GM21390 (cell line): Measurements from ENCODE around the gene OTUB2.
"Not testable (repeated sequence)": the region's sequence is repeated elsewhere in the genome, so short reads cannot be mapped to it uniquely, and the experiment has no call there.

Experiments
- ATAC-seq: cut with Tn5 transposase; IDR thresholded peaks from one replicate; pipeline ENCODE4 v1.9.1; 2021; ENCODE audit not compliant: unreplicated experiment

The OTUB2 gene

DNA sequence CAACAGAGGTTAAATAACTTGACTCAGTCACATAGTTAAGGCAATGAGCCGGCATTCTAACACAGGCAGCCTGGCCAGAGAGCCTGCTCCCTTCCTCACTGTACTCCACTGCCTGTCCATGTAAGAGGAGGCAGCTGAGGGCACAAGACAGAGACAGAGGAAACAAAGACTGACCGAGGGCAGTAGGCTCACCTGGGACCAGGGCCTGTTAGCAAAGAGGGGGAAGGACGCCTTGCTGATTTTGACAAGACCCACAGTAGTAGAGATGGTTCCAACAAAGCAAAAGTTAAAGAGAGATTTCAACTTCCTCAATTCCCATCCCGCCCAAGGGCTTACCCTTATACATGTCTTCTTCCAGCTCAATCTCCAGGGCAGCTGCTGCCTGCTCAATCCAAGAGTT is 26.5 kb downstream of the OTUB2 start:
- ATAC-seq, result no peak

DNA sequence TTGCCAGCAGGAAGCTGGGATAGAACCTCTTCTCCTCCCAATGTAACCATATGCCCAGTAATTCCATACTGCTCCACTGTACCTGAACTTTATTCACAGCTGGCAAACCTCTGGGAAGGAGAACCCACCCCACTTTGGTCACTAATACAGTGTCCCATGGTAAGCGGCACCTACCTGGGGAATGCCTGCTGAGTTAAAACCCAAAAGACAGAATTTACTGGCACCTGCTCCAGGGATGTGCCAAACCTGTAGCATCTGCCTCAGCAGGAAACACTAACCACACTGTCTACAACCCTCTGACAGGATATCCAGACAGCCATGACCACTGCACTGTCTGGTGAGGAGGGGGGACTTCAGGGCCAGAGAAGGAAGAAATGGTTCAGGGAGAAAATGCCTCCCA is 28.3 kb downstream of the OTUB2 start:
- ATAC-seq, result no peak

DNA sequence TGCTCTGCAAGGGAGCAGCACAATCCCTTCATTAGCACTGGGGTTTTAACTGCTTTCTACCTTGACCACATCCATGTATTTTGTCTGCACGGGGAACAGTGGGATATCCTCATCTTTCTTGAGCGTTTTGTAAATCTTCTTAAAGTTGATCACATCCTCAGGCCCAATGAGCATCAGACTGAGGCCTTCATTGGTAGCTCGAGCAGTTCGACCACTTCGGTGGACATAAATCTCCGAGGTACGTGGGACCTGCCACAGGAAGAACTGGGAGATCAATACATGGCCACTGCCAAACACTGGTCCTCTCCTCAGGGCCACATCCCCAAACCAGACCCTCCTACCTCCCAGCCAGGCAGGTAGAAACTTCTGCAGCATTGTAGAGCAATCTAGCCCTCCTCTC is 28.8 kb downstream of the OTUB2 start:
- ATAC-seq, result no peak

DNA sequence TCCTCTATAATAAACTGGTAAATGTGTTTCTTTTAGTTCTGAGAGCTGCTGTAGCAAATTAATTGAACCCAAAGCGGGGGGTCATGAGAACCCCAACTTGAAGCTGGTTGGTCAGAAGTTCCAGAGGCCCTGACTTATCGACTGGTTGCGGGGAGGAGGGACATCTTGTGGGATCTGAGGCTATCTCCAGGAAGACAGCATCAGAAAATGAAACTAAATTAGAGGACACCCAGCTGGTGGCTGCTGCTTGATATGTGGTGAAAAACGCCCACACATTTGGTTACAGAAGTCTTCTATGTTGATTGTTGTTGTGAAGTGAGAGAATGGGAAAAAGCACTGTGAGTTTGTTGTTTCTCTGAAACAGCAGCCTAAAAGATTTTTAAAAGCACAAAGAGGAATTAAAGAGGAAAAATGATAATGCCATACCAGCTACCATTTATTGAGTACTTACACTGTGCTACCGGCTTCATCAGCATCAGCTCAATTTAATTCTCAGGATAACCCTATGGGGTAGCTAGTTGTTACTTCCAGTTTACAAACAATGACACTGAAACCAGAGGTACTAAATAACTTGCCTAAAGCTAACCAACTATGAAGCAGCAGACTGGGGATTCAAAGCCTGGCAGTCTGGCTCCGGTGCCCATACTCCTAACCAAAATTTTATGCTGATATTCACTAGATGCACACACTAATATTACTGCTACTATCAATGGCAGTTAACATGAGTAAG is 30.6 kb downstream of the OTUB2 start:
- peak; percentile 87 for ATAC-seq

DNA sequence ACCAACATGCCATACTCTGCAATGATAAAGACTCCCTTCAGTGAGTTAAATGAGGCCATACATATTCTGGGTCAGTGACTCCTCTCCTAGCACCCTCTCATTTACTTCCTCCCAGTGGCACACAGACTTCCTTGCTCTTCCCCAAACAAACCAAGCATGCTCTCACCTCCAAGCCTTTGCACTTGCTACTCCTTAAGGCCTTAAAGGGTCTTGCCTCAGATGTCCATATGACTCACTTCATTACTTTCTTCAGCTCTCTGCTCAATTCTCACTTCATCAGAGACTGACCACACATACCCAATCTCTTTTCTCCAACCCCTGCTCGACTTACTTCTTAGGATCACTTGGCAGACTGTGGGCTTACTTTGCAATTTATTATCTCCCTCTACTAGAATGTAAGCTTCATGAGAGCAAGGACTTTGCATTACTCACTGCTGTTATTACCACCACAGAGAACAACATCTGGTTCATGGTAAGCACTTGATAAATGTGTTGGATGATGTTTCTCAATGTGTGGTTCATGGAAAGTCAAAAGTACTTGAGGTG is 32.1 kb downstream of the OTUB2 start:
- no peak for ATAC-seq

DNA sequence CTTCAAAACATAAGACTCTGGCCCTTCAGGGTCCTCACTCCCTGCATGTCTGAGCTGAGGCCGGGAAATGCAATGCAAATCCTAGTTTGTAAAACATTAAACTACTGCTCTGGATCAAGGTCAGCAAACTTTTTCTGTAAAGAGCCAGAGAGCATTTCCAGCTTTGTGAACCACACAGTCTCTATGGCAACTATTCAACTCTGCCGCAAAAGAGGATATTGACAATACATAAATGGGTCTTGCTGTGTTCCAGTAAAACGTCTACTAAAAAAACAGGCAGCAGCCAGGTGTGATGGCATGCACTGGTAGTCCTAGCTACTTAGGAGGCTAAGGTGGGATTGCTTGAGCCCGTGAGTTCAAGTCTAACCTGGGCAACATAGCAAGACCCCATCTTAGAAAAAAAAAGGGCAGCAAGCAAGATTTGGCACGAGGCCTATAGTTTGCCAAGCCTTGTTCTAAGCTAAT is 32.6 kb downstream of the OTUB2 start:
- no peak for ATAC-seq

DNA sequence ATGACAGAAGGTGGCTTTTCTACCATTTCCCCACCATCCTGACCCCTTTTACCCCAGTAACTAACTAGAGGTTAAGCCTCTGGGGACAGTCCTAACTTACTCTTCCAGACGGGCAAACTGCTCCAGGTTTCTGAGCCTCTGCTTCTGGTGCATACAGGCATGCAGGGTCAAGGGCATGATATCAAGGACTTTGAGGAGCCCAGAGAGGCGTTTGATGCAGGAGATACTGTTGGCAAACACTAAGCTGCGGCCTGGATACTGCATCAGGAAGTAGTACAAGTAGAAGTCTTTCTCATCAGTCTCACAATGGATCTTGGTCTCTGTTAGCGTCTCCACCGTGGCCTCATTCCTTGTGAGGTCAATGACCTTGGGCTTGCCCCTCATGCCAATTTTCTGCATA is 33.9 kb downstream of the OTUB2 start:
- no peak for ATAC-seq

- no peak for ATAC-seq
Observed at GRCh38 chr14:94062344-94062940, 36.3 kb downstream of the OTUB2 start.

- no peak for ATAC-seq
Observed at GRCh38 chr14:94066089-94066676, 40.0 kb downstream of the OTUB2 start.

DNA sequence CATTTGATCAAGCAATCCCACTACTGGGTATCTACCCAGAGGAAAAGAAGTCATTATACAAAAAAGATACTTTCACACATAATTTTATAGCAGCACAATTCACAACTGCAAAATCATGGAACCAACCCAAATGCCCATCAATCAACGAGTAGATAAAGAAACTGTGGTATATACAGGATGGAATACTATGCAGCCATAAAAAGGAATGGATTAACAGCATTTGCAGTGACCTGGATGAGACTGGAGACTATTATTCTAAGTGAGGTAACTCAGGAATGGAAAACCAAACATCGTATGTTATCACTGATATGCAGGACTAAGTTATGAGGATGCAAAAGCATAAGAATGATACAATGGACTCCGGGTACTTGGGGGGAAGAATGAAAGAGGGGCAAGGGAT is 45.9 kb downstream of the OTUB2 start:
- not testable (repeated sequence) for ATAC-seq

- ATAC-seq, result no peak
Observed at GRCh38 chr14:94074534-94074933, 48.4 kb downstream of the OTUB2 start.

- no peak for ATAC-seq
Observed at GRCh38 chr14:94075008-94075407, 48.9 kb downstream of the OTUB2 start.

- ATAC-seq, result no peak
Observed at GRCh38 chr14:94077111-94077821, 51.1 kb downstream of the OTUB2 start.

- ATAC-seq, result no peak
Observed at GRCh38 chr14:94077823-94078222, 51.7 kb downstream of the OTUB2 start.

- no peak for ATAC-seq
Observed at GRCh38 chr14:94079891-94080620, 53.9 kb downstream of the OTUB2 start.

GRCh38 chr14:94080621-94081385 is 54.7 kb downstream of the OTUB2 start, which contains the start of the genes DDX24 and IFI27L1:
DDX24 (minus strand) TSS chr14:94081202; CDS start chr14:94079742, 1,460 bp downstream.
IFI27L1 (plus strand) TSS chr14:94081310; CDS start chr14:94096938, 15,628 bp downstream.
- peak; percentile 98 for ATAC-seq

GRCh38 chr14:94081386-94081820 is 55.3 kb downstream of the OTUB2 start:
- peak; percentile 21 for ATAC-seq

DNA sequence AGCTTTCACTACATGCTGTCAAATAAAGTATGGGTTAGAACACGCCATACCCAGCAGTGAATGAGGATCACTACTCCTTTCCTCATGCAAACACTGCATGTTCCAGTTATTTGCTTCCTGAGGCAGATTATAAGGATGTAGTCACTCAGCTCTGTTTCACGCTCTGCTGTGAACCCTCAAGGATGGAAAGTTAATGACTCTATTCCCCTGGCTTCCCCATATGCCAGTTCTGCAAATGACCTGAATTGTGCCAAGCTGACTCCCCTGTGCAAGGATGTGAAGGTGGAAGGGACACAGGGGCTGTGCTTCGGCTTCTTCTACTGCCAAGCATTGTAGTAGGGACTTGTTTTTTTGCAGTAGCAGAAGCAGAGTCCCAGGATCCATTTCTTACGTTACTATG is 61.8 kb downstream of the OTUB2 start:
- no peak for ATAC-seq

- ATAC-seq, result no peak
Observed at GRCh38 chr14:94088516-94088915, 62.4 kb downstream of the OTUB2 start.

DNA sequence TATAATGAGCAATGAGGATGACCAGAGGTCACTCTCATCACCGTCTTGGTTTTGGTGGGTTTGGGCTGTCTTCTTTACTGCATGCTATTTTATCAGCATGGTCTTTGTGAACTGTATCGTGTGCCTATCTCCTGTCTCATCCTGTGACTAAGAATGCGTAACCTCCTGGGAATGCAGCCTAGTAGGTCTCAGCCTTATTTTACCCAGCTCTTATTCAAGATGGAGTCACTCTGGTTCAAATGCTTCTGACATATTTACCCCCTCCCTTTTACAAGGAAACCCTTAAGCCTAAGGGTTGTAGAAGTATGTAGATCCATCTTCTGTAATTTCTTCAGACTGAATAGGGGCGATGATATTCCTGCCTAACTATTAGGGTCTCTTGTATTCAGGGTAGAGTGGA is 63.3 kb downstream of the OTUB2 start:
- ATAC-seq, result no peak
